D721Med (cell line): Measurements from ENCODE around the gene HBA2.
"Not testable (repeated sequence)": the region's sequence is repeated elsewhere in the genome, so short reads cannot be mapped to it uniquely, and the experiment has no call there.

Source experiments
- DNase-seq: peaks from one replicate; pipeline ENCODE4 v3.0.0; 2011; ENCODE audit warnings: low spot score; ENCODE audit not compliant: insufficient read length
- FAIRE-seq: peaks from 2 replicates; lab custom pipeline; 2011; peaks lifted over from hg19 to GRCh38; lab: Jason Lieb, UNC
- CTCF ChIP-seq: IDR thresholded peaks from 2 replicates; pipeline ENCODE4 v1.5.1; 2012; ENCODE audit warnings: mild to moderate bottlenecking, control low read depth; ENCODE audit not compliant: insufficient read depth; ENCODE audit errors: missing control alignments

HBA2 gene

GRCh38 chr16:172374-172941 lies at the start of gene HBA2:
Gene HBA2, plus strand, starts transcription at chr16:172876. Its CDS starts 37 bp downstream, at chr16:172913.
- DNase-seq, FAIRE-seq: not testable (repeated sequence)

GRCh38 chr16:123558-124350 lies 48.9 kb upstream of the HBA2 start:
- not testable (repeated sequence) for DNase-seq, FAIRE-seq

- no peak for TF ChIP-seq CTCF
- no peak for DNase-seq
- FAIRE-seq, result no peak
Observed at GRCh38 chr16:125011-125410, 47.7 kb upstream of the HBA2 start.

GRCh38 chr16:129075-129474 lies 43.6 kb upstream of the HBA2 start:
- TF ChIP-seq CTCF, result no peak
- no peak for DNase-seq
- FAIRE-seq, result no peak

- FAIRE-seq, result no peak
- no peak for TF ChIP-seq CTCF
- no peak for DNase-seq
Observed at GRCh38 chr16:130533-131173, 42.0 kb upstream of the HBA2 start.

- FAIRE-seq (no peak), DNase-seq (no peak)
- no peak for TF ChIP-seq CTCF
Observed at GRCh38 chr16:132120-132519, 40.6 kb upstream of the HBA2 start.

- no peak for DNase-seq
- no peak for FAIRE-seq
Observed at GRCh38 chr16:133716-134115, 39.0 kb upstream of the HBA2 start.

More at GRCh38 chr16:133716-134115, 39.0 kb upstream of the HBA2 start:
- TF ChIP-seq CTCF, result no peak
